Measurements from ENCODE around the gene AQP12B. TPM values are rescaled to one million over a fixed set of nuclear protein-coding genes. Genes with fewer than 3 reads are reported as not detected.

The AQP12B gene
- total RNA-seq, 1 donor = not detected

GRCh38 chr2:240642061-240642805 is 40.5 kb downstream of the AQP12B start:
- Histone ChIP-seq H3K27me3 (ENCODE audit: insufficient read depth, low read length) (peaks cover 14% of the 10 kb centered on the region), H3K27ac (ENCODE audit: low read depth, low read length) (no peak overlapping the region), H3K4me2 (ENCODE audit: insufficient read depth, low read length) (no peak overlapping the region), H3K79me2 (ENCODE audit: insufficient read depth, low read length) (no peaks in the 10 kb centered on the region), H3K4me3 (ENCODE audit: insufficient read depth, low read length) (no peak overlapping the region), H2AFZ (ENCODE audit: low read length) (no peak overlapping the region), H4K20me1 (ENCODE audit: insufficient read depth, low read length) (no peaks in the 10 kb centered on the region), H3K36me3 (ENCODE audit: insufficient read depth, low read length) (no peaks in the 10 kb centered on the region), H3K9me3 (ENCODE audit: low read depth, low read length) (no peaks in the 10 kb centered on the region), H3K4me1 (ENCODE audit: insufficient read depth, low read length) (no peaks in the 10 kb centered on the region)
- no peak for TF ChIP-seq CTCF (IDR thresholded peaks at IDR 0.05; ENCODE audit: extremely low read depth, low read depth, low read length)
- peak; percentile 56 for DNase-seq (ENCODE audit: insufficient read length, low spot score, missing footprints)

- Histone ChIP-seq H3K4me1 (ENCODE audit: insufficient read depth, low read length) (no peaks in the 10 kb centered on the region), H3K27ac (ENCODE audit: low read depth, low read length) (no peak overlapping the region), H3K9me3 (ENCODE audit: low read depth, low read length) (no peaks in the 10 kb centered on the region), H4K20me1 (ENCODE audit: insufficient read depth, low read length) (no peaks in the 10 kb centered on the region), H3K27me3 (ENCODE audit: insufficient read depth, low read length) (peaks cover 14% of the 10 kb centered on the region), H3K4me2 (ENCODE audit: insufficient read depth, low read length) (no peak overlapping the region), H2AFZ (ENCODE audit: low read length) (no peak overlapping the region), H3K79me2 (ENCODE audit: insufficient read depth, low read length) (no peaks in the 10 kb centered on the region), H3K36me3 (ENCODE audit: insufficient read depth, low read length) (no peaks in the 10 kb centered on the region), H3K4me3 (ENCODE audit: insufficient read depth, low read length) (no peak overlapping the region)
- peak; percentile 48 for TF ChIP-seq CTCF (IDR thresholded peaks at IDR 0.05; ENCODE audit: extremely low read depth, low read depth, low read length)
- peak; percentile 96 for DNase-seq (ENCODE audit: insufficient read length, low spot score, missing footprints)
Measured at GRCh38 chr2:240640939-240641338, 41.7 kb downstream of the AQP12B start.

- Histone ChIP-seq H3K27ac (ENCODE audit: low read depth, low read length) (no peak overlapping the region), H3K9me3 (ENCODE audit: low read depth, low read length) (no peaks in the 10 kb centered on the region), H3K4me2 (ENCODE audit: insufficient read depth, low read length) (no peak overlapping the region), H3K36me3 (ENCODE audit: insufficient read depth, low read length) (no peaks in the 10 kb centered on the region), H4K20me1 (ENCODE audit: insufficient read depth, low read length) (no peaks in the 10 kb centered on the region), H3K4me3 (ENCODE audit: insufficient read depth, low read length) (no peak overlapping the region), H2AFZ (ENCODE audit: low read length) (no peak overlapping the region), H3K4me1 (ENCODE audit: insufficient read depth, low read length) (no peaks in the 10 kb centered on the region), H3K27me3 (ENCODE audit: insufficient read depth, low read length) (peaks cover 11% of the 10 kb centered on the region), H3K79me2 (ENCODE audit: insufficient read depth, low read length) (no peaks in the 10 kb centered on the region)
- DNase-seq (ENCODE audit: insufficient read length, low spot score, missing footprints) = peak; percentile 66
- no peak for TF ChIP-seq CTCF (IDR thresholded peaks at IDR 0.05; ENCODE audit: extremely low read depth, low read depth, low read length)
Measured at GRCh38 chr2:240639566-240639965, 43.1 kb downstream of the AQP12B start.

GRCh38 chr2:240638512-240639160 is 44.0 kb downstream of the AQP12B start:
- H3K4me3 ChIP-seq (ENCODE audit: insufficient read depth, low read length) = no peak overlapping the region
- TF ChIP-seq CTCF (IDR thresholded peaks at IDR 0.05; ENCODE audit: extremely low read depth, low read depth, low read length) = no peak
- H3K27me3 ChIP-seq (ENCODE audit: insufficient read depth, low read length) = peaks cover 11% of the 10 kb centered on the region
- H3K4me2 ChIP-seq (ENCODE audit: insufficient read depth, low read length) = no peak overlapping the region
- no peaks in the 10 kb centered on the region for H4K20me1 ChIP-seq (ENCODE audit: insufficient read depth, low read length)
- H2AFZ ChIP-seq (ENCODE audit: low read length) = no peak overlapping the region
- no peak overlapping the region for H3K27ac ChIP-seq (ENCODE audit: low read depth, low read length)
- no peaks in the 10 kb centered on the region for H3K36me3 ChIP-seq (ENCODE audit: insufficient read depth, low read length)
- H3K4me1 ChIP-seq (ENCODE audit: insufficient read depth, low read length) = no peaks in the 10 kb centered on the region
- H3K79me2 ChIP-seq (ENCODE audit: insufficient read depth, low read length) = no peaks in the 10 kb centered on the region
- peaks cover 3% of the 10 kb centered on the region for H3K9me3 ChIP-seq (ENCODE audit: low read depth, low read length)
- DNase-seq (ENCODE audit: insufficient read length, low spot score, missing footprints) = peak; percentile 78

All from osteoblast (primary cell).